ENCODE data around the gene TFCP2. TPM values are rescaled to one million over a fixed set of nuclear protein-coding genes. Genes with fewer than 3 reads are reported as not detected.

TFCP2 gene
- polyA plus RNA-seq, 4 donors = 44.2 to 65.5 (median 59.6) TPM

- DNase-seq (ENCODE audit: low read depth in 4 of 4, low spot score in 3 of 4) = no peak
Observed at GRCh38 chr12:51162217-51162616, 10.7 kb downstream of the TFCP2 start.

DNA sequence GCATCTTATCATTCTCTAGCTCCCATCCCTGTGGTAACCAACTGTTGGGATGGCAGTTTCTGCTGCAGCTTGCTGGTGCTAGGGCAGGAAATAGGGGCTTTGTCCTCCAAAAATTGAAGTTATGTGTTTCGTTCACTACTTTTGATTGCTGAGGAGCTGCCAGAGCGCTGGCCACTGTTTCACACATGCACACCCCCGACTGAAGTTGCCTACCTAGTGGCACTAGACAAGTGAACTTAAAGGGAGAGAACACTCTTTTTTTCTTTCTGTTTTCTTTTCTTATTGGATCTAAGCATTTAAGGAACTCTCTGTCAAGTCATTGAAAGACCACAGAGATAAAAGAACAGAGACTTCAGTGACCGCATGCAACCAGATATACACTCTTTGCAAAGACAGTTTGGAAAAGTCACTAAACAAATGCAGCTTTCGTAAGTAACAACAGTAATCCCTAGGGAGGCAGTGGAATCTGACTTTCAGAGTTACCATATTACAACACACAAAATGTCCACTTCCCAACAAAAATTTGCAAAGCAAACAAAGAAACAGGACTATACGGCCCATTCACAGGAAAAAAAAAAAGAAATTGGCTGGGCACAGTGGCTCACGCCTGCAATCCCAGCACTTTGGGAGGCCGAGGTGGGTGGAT, 12.0 kb downstream of the TFCP2 start:
- no peak for DNase-seq (ENCODE audit: low read depth in 4 of 4, low spot score in 3 of 4)

GRCh38 chr12:51156245-51156765, 16.6 kb downstream of the TFCP2 start:
- DNase-seq (ENCODE audit: low read depth in 4 of 4, low spot score in 3 of 4) = no peak

- DNase-seq (ENCODE audit: low read depth in 4 of 4, low spot score in 3 of 4) = no peak
Observed at GRCh38 chr12:51152953-51153352, 20.0 kb downstream of the TFCP2 start.

DNA sequence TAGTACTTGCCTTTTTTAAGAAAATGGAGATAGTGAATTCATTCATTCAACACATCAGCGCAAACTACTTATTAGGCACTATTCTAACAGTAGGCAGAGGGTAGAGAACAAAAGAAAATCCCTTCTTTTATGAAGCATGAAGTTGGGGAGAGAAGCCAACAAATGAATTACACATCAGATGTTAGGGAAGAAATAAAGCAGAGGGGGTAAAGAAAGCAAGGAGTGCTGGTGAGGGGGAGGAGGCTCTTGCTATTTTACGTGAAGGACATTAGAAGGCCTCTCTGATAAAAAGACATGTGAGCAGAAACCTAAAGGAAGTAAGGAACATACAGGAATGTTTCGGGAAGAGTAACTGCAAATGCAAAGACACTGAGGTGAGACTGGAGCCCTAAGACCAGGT, 22.2 kb downstream of the TFCP2 start:
- no peak for DNase-seq (ENCODE audit: low read depth in 4 of 4, low spot score in 3 of 4)

GRCh38 chr12:51147309-51147708, 25.6 kb downstream of the TFCP2 start:
- DNase-seq (ENCODE audit: low read depth in 4 of 4, low spot score in 3 of 4) = no peak

DNA sequence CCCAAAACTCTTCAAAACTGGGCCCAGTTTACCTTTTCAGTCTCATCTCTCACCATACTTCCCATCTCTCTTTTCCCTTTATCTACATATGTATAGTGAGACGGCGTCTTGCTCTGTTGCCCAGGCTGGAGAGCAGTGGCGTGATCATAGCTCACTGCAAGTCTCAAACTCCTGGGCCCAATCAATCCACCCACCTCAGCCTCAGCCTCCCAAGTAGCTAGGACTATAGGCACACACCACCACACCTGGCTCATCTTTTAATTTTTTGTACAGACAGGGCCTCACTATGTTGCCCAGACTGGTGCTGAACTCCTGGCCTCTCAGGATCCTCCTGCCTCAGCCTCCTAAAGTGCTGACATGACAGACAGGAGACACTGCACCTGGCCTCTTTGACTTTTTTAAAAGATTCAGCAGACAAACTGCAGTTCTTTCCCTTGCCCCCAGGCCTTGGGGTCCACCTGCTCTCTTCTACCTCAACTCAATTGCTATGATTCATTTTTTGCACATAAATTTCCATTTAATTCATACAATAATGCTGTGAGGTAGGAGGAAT, 33.6 kb downstream of the TFCP2 start:
- no peak for DNase-seq (ENCODE audit: low read depth in 4 of 4, low spot score in 3 of 4)

DNA sequence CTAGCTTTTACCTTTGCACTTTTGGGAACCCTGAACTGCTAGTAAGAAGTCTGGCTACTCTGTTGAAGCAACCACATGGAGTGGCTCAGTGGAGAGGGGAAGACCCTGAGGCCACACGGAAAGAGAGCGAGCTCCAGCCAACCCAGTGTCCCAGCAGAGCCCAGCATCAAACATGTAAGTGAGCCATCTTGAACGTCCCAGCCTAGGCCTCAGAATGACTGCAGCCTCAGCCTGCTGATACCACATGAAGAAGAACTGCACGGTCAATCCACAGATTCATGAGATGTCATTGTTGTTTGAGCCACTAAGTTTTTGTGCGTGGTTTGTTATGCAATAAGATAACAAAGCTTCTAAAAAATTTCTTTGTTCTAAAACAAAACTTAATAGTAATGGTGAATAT, 40.2 kb downstream of the TFCP2 start:
- DNase-seq (ENCODE audit: low read depth in 4 of 4, low spot score in 3 of 4) = no peak

DNA sequence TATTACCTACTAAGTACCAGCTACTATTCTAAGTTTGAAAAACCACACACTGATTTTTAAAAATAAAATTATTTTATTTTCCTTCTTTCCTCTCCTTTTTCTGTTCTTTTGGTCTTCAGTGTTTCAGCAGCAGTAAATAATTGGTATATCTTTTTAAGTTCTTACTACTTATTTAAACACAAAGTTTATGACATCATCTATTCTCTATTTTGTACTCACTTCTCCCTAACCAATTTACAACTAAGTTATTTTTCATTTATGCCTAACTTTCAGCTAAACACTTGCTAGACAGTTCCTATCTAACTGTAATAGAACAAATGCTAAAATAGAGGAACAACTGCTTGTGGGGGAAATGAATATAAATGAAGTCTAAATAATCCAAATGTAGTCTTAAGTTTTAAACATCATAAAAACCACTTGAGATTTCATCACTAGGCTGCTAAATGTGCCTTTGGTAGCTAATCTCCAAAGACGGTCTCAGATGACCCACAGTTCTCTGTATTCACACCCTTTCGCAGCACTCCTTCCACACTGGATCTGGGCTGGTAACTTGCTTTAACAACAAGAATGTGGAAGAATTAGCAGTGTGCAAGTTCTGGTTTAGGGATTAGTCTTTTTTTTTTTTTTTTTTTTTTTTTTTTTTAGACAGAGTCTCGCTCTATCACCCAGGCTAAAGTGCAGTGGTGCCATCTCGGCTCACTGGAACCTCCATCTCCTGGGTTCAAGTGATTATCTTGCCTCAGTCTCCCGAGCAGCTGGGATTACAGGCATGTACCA, 41.0 kb downstream of the TFCP2 start:
- DNase-seq (ENCODE audit: low read depth in 4 of 4, low spot score in 3 of 4) = no peak

- DNase-seq (ENCODE audit: low read depth in 4 of 4, low spot score in 3 of 4) = peak in 1 of 4 donors; percentile 6
Observed at GRCh38 chr12:51128919-51129318, 44.0 kb downstream of the TFCP2 start.

DNA sequence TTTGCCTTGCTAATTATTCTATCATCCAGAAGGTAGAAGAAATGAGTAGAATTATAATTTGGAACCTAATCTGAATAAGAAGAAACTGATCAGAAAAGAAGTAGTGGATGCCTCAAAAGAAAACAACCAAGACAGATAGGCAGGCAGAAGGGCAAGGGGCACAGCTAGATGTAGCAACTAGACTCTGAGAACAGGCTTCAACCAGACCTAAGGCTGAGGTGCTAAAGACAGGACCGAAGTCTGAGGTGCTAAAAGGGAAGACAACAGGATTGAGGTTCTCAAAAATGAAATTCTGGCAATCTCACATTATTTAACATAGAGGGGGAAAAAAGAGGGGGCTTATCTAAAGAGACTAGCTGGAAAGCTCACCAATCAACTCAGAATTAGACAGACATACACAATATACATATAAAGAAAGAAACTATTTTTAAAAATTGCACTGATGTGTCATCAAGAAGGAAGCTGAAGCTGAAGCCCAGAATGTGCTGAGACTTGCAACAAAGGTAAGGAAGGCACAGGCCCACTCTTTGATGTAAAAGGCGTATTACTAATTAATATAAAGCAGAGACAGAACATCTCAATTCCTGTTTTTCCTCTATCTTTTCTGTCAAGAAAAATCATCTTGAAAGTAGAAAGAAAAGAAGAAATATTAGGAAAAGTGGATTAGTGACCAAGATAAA, 45.7 kb downstream of the TFCP2 start:
- no peak for DNase-seq (ENCODE audit: low read depth in 4 of 4, low spot score in 3 of 4)

- no peak for DNase-seq (ENCODE audit: low read depth in 4 of 4, low spot score in 3 of 4)
Observed at GRCh38 chr12:51126297-51126696, 46.6 kb downstream of the TFCP2 start.

DNA sequence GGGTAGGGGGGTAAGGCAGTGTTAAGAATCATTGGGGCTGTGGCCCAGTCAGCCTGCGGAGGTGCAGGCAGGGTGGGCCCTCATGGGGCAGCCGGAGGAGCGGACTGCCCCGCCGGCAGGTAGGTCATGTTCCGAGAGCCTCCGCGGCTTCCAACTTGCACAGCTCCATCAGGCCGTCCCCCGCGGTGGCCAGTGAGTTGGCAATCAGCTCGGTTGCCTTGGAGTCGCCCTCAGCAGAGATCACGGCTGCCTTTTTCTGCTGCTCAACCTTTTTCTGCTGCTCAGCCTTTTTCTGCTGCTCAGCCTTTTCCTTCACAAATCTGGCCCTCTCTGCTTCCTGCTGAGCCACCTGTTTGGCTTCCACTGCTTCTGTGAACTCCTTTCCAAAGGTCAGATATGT, 48.4 kb downstream of the TFCP2 start:
- DNase-seq (ENCODE audit: low read depth in 4 of 4, low spot score in 3 of 4) = no peak

- DNase-seq (ENCODE audit: low read depth in 4 of 4, low spot score in 3 of 4) = no peak
Observed at GRCh38 chr12:51122844-51123243, 50.1 kb downstream of the TFCP2 start.

GRCh38 chr12:51118706-51119105, 54.2 kb downstream of the TFCP2 start:
- DNase-seq (ENCODE audit: low read depth in 4 of 4, low spot score in 3 of 4) = no peak

- no peak for DNase-seq (ENCODE audit: low read depth in 4 of 4, low spot score in 3 of 4)
Observed at GRCh38 chr12:51115533-51115932, 57.4 kb downstream of the TFCP2 start.

DNA sequence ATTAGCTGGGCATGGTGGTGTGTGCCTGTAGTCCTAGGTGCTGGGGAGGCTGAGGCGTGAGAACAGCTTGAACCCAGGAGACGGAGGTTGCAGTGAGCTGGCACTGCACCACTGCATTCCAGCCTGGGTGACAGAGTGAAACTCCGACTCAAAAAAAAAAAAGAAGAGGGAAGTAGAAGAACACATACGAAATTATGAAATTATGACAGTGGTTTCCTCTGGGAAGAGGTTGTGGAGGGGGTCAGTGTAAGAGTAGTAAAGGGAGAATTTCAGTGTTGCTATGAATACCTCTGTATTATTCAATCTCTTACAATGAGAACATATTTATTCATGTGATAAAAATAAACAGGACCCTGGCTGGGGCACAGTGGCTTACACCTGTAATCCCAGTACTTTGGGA, 64.8 kb downstream of the TFCP2 start:
- DNase-seq (ENCODE audit: low read depth in 4 of 4, low spot score in 3 of 4) = no peak

GRCh38 chr12:51103977-51104376, 69.0 kb downstream of the TFCP2 start:
- no peak for DNase-seq (ENCODE audit: low read depth in 4 of 4, low spot score in 3 of 4)

- DNase-seq (ENCODE audit: low read depth in 4 of 4, low spot score in 3 of 4) = no peak
Observed at GRCh38 chr12:51098611-51099010, 74.3 kb downstream of the TFCP2 start.

GRCh38 chr12:51090705-51091229, 82.2 kb downstream of the TFCP2 start:
- no peak for DNase-seq (ENCODE audit: low read depth in 4 of 4, low spot score in 3 of 4)

DNA sequence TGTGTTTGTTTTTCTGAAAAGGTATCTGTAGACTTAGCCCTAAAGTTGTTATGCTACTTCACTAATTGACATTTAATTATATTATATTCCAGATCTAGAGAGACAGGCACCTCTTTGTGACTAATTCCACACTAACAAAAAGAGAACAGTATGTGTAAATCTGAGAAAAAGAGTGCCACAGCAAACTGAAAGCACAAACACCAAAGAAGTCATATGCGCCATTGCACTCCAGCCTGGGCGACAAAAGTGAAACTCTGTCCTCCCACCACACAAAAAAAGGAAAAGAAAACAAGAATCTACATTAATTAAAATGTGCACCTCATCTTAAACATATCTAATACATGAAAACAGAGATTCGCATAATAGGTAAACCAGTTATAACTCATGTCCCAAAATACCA, 85.1 kb downstream of the TFCP2 start:
- no peak for DNase-seq (ENCODE audit: low read depth in 4 of 4, low spot score in 3 of 4)
